Transverse colon (tissue), 4 donors: ENCODE measurements around the gene SLC35F1. TPM values are rescaled to one million over a fixed set of nuclear protein-coding genes. Genes with fewer than 3 reads are reported as not detected.

Experiments used
- DNase-seq: peaks from one replicate; pipeline ENCODE4 v3.0.0-alpha.2; 2019
- H3K27ac ChIP-seq, 4 donors: fragments of 200-600 bp; sonication (generic); 2 replicates each; pipeline ENCODE4 v1.5.1; 2016 to 2018; ENCODE audit warnings: inconsistent platforms in 4 of 4
- H3K27me3 ChIP-seq: fragments of 200-600 bp; sonication (generic); 2 replicates; pipeline ENCODE4 v1.5.1; 2017; ENCODE audit warnings: inconsistent platforms
- H3K36me3 ChIP-seq, 4 donors: fragments of 200-600 bp; sonication (generic); 2 replicates each; pipeline ENCODE4 v1.5.1; 2017 to 2019; ENCODE audit warnings: inconsistent platforms in 4 of 4
- H3K4me1 ChIP-seq, 4 donors: fragments of 200-600 bp; sonication (generic); 2 replicates each; pipeline ENCODE4 v1.5.1; 2017 to 2020; ENCODE audit warnings: inconsistent platforms in 4 of 4
- H3K4me3 ChIP-seq, 4 donors: fragments of 200-600 bp; sonication (generic); 1 replicate in 1 of 4; 2 replicates in 3 of 4; pipeline versions ENCODE4 v1.5.1 to v1.6.1; 2017 to 2019; ENCODE audit warnings: inconsistent platforms in 4 of 4
- H3K9me3 ChIP-seq, 2 donors: fragments of 200-600 bp; sonication (generic); 2 replicates each; pipeline ENCODE4 v1.5.1; 2017 to 2019; ENCODE audit warnings: inconsistent platforms in 2 of 2
- CTCF ChIP-seq, 5 experiments: fragments of 200-600 bp in 3 of 5; fragments of 450-650 bp in 2 of 5; sonication (generic) in 3 of 5; IDR thresholded peaks; 1 replicate in 2 of 5; 2 replicates in 3 of 5; pipeline ENCODE4 v1.5.1; 2016 to 2017; ENCODE audit warnings: antibody characterized with exemption in 5 of 5, inconsistent platforms in 3 of 5, mild to moderate bottlenecking in 2 of 5, moderate library complexity in 1 of 5
- EP300 ChIP-seq: sonication (generic); formaldehyde crosslinking; IDR thresholded peaks from one replicate; pipeline ENCODE4 v1.6.1; 2017; ENCODE audit warnings: antibody characterized with exemption, low read depth
- POLR2A ChIP-seq: fragments of 450-650 bp; IDR thresholded peaks from one replicate; pipeline ENCODE4 v1.6.1; 2016; ENCODE audit warnings: antibody characterized with exemption, mild to moderate bottlenecking, moderate library complexity
- POLR2AphosphoS5 ChIP-seq, 3 donors: sonication (generic); formaldehyde crosslinking; IDR thresholded peaks; one replicate each; pipeline ENCODE4 v1.6.1; 2016; ENCODE audit warnings: antibody characterized with exemption in 3 of 3
- WGBS, 2 donors: methylation state at CpG; one replicate each; pipeline ENCODE4 v1.1.5; 2018; ENCODE audit warnings: low coverage in 1 of 2; 5-methylcytosine and 5-hydroxymethylcytosine counted together
- in situ Hi-C, 4 donors: fragments of 200-750 bp; cut with MboI; loops; one replicate each; pipeline versions ENCODE4 v1.15.0 to v1.15.1; 2017; ENCODE audit warnings: low sequenced_read_pairs in 3 of 4, low pct_ligation_motif_present in 1 of 4, low pct_unique_long_range_greater_than_20kb in 1 of 4
- intact Hi-C: fragments of 100-400 bp; cut with DNase I; formaldehyde crosslinking; loops from one replicate; pipeline ENCODE4 v1.15.1; 2023; ENCODE audit warnings: low total_unique reads
- total RNA-seq, 4 donors: library from RNA; depleted of rRNA; stranded (reverse); fragments of >200 nt; gene quantifications; one replicate each; pipeline ENCODE4 v1.1.0, GENCODE V29; 2016

SLC35F1 gene
- total RNA-seq, 4 donors from 2014 or later, result 0.37 to 1.1 (median 0.71) TPM

DNA sequence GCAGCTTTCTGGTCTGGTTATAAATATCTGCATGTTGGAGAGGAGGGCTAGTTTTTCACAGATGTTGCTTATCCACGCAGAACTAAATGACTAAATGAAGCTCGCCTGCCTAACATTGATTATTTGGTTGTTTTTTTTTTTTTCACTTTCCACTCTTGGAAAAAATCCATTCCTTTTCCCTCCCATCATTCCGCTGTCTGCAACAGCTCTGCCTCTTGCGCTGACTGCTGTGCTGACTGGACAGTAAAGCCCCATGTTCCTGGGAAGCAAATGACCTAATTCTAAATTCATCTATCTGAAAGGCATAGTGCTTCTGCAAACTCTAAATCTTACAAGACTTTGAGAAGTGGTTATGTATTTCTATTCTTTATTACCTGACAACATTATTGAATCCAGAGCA is 385.5 kb downstream of the SLC35F1 start:
- TF ChIP-seq CTCF (IDR thresholded peaks at IDR 0.05) (no peak), EP300 (no peak), POLR2AphosphoS5 (IDR thresholded peaks at IDR 0.05) (no peak), POLR2A (no peak)
- intact Hi-C loops, result no loop called here

DNA sequence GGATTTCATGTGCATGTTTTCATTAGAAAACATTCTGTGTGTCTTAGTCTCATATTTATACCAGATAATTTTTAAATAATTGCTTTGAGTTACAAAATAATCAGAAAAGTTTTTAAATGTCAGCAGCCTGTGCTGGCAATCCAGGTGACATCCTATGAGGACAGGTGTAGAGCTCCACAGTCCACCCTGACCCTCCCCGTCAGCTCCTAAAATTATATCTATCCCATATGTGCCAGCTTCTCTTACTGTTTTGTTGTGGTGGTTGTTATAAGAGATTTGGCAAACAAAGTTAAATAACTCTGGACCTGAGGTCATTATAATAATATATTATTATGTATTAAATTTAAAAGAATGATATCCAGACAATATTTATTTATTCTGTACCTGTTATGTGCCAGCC is 387.8 kb downstream of the SLC35F1 start:
- Histone ChIP-seq H3K9me3 (no peaks in the 10 kb centered on the region), H3K27ac (peak overlapping the region in 3 of 4 donors; percentile 40 to 70 (median 63)), H3K4me1 (peaks cover 0 to 3% (median 3%) of the 10 kb centered on the region in 4 donors), H3K36me3 (no peaks in the 10 kb centered on the region), H3K4me3 (no peak overlapping the region), H3K27me3 (no peaks in the 10 kb centered on the region)
- no peak for TF ChIP-seq POLR2A
- no peak for TF ChIP-seq CTCF (IDR thresholded peaks at IDR 0.05)
- no peak for TF ChIP-seq POLR2AphosphoS5 (IDR thresholded peaks at IDR 0.05)
- no peak for TF ChIP-seq EP300
- in situ Hi-C loops, result loop anchor here in 3 of 4 donors (25.0 kb wide), 3 partner anchors 217 to 492 kb away; no protein-coding TSS in a partner anchor
- 85% methylated on average over 1 of the region's 1 CpG; no CpG with 5 or more reads in 1 of the 2 donors for WGBS, 2 donors
- intact Hi-C loops, result no loop called here
- no peak for DNase-seq

More for the DNA sequence above, 385.5 kb downstream of the SLC35F1 start:
- 48 to 62% methylated on average over 3 to 4 of the region's 4 CpGs for WGBS, 2 donors
- peak overlapping the region in 3 of 4 donors; percentile 47 to 70 (median 59) for H3K27ac ChIP-seq
- H3K27me3 ChIP-seq, result no peaks in the 10 kb centered on the region
- peaks cover 0 to 3% (median 1%) of the 10 kb centered on the region in 4 donors for H3K4me1 ChIP-seq
- no peaks in the 10 kb centered on the region for H3K9me3 ChIP-seq
- DNase-seq, result no peak
- in situ Hi-C loops, result loop anchor here in 3 of 4 donors (25.0 kb wide), 3 partner anchors 220 to 495 kb away; no protein-coding TSS in a partner anchor
- no peak overlapping the region for H3K4me3 ChIP-seq
- no peaks in the 10 kb centered on the region for H3K36me3 ChIP-seq

DNA sequence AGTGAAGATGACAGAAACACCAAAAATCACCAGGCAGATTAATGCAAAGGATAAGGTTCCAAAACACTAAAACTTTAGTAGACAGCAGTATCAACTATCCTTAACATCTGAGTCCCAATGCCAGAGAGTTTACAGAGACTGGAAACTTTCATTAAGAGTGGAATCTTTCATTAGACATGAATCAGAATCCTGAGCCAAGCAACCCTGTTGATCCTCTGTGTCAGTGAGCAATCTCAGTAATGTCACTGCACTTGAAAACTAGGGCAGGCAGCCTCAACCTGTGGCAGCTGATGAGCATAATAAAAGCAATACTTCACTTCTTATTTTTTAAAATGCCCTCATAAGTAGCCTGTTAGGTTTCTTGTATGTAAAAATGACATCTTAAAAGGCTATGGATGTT is 388.3 kb downstream of the SLC35F1 start:
- Histone ChIP-seq H3K9me3 (no peaks in the 10 kb centered on the region), H3K27ac (peak overlapping the region in 3 of 4 donors; percentile 40 to 70 (median 63))

More for the DNA sequence above, 388.3 kb downstream of the SLC35F1 start:
- in situ Hi-C loops (loop anchor here in 3 of 4 donors (25.0 kb wide), 3 partner anchors 217 to 492 kb away; no protein-coding TSS in a partner anchor), intact Hi-C loops (no loop called here)
- Histone ChIP-seq H3K36me3 (no peaks in the 10 kb centered on the region), H3K4me1 (peaks cover 0 to 3% (median 3%) of the 10 kb centered on the region in 4 donors), H3K4me3 (no peak overlapping the region), H3K27me3 (no peaks in the 10 kb centered on the region)
- no peak for TF ChIP-seq EP300
- TF ChIP-seq CTCF (IDR thresholded peaks at IDR 0.05), result no peak
- TF ChIP-seq POLR2AphosphoS5 (IDR thresholded peaks at IDR 0.05), result peak; percentile 47 to 75 (median 72)
- DNase-seq, result no peak
